ENCODE data around the gene DSG4.

GRCh38 chr18:31402026-31402373 lies 25.4 kb downstream of the DSG4 start:
- no peak for TF ChIP-seq CBFB (CRISPR knock-in tag; IDR thresholded peaks at IDR 0.05)
- TF ChIP-seq JUND (IDR thresholded peaks at IDR 0.05; ENCODE audit: borderline replicate concordance, low read depth, low read length) = no peak
- no peak for TF ChIP-seq JUND (tag; IDR thresholded peaks at IDR 0.05; ENCODE audit: borderline replicate concordance, low read depth, low read length)

Measured in K562 (cell line).